ENCODE results near the gene NEUROD2. TPM values are rescaled to one million over a fixed set of nuclear protein-coding genes. Genes with fewer than 3 reads are reported as not detected.

The NEUROD2 gene
- 0.03 TPM in 1 of 5 replicates, not detected in the others for total RNA-seq (2022; extraction: Qiagen RNA extraction; ENCODE audit: low read depth)

GRCh38 chr17:39607851-39608130 is at the start of gene NEUROD2:
NEUROD2 (minus strand) TSS chr17:39607920; CDS start chr17:39606599, 1,321 bp downstream.

GRCh38 chr17:39636927-39637736 is 29.4 kb upstream of the NEUROD2 start, which contains the start of gene STARD3:
STARD3 (plus strand) TSS chr17:39637144; CDS start chr17:39653532, 16,388 bp downstream.

GRCh38 chr17:39626171-39627046 is 18.7 kb upstream of the NEUROD2 start, which contains the start of gene PPP1R1B:
PPP1R1B (plus strand) TSS chr17:39626952; CDS start chr17:39627393, 441 bp downstream.

Other genes with a start within 250 kb of the NEUROD2 start
- 7.5 to 9.4 TPM (median 8.7 TPM) in 5 replicates for gene FBXL20, start 206.3 kb downstream of the NEUROD2 start, total RNA-seq (2022; extraction: Qiagen RNA extraction; ENCODE audit: low read depth)
- gene MED1, start 156.7 kb downstream of the NEUROD2 start, total RNA-seq (2022; extraction: Qiagen RNA extraction; ENCODE audit: low read depth), result 27.1 to 38.2 TPM (median 33.3 TPM) in 5 replicates
- 34.5 to 41.9 TPM (median 38.5 TPM) in 5 replicates for gene CDK12, start 146.4 kb downstream of the NEUROD2 start, total RNA-seq (2022; extraction: Qiagen RNA extraction; ENCODE audit: low read depth)
- 0.03 TPM in 1 of 5 replicates, not detected in the others for gene PPP1R1B, start 19.0 kb upstream of the NEUROD2 start, total RNA-seq (2022; extraction: Qiagen RNA extraction; ENCODE audit: low read depth)
- gene STARD3, start 29.2 kb upstream of the NEUROD2 start, total RNA-seq (2022; extraction: Qiagen RNA extraction; ENCODE audit: low read depth), result 41.4 to 64.8 TPM (median 59.5 TPM) in 5 replicates
- gene TCAP, start 57.4 kb upstream of the NEUROD2 start, total RNA-seq (2022; extraction: Qiagen RNA extraction; ENCODE audit: low read depth), result 0.64 to 1.7 TPM (median 1.1 TPM) in 5 replicates
- not detected in 5 replicates for gene PNMT, start 60.5 kb upstream of the NEUROD2 start, total RNA-seq (2022; extraction: Qiagen RNA extraction; ENCODE audit: low read depth)
- gene PGAP3, start 80.1 kb upstream of the NEUROD2 start, total RNA-seq (2022; extraction: Qiagen RNA extraction; ENCODE audit: low read depth), result 6.7 to 8.9 TPM (median 7.8 TPM) in 5 replicates
- 28.0 to 38.1 TPM (median 32.9 TPM) in 5 replicates for gene ERBB2, start 92.1 kb upstream of the NEUROD2 start, total RNA-seq (2022; extraction: Qiagen RNA extraction; ENCODE audit: low read depth)
- 89.4 to 104 TPM (median 92.7 TPM) in 5 replicates for gene MIEN1, start 122.6 kb upstream of the NEUROD2 start, total RNA-seq (2022; extraction: Qiagen RNA extraction; ENCODE audit: low read depth)
- 4.1 to 7.6 TPM (median 6.6 TPM) in 5 replicates for gene GRB7, start 130.0 kb upstream of the NEUROD2 start, total RNA-seq (2022; extraction: Qiagen RNA extraction; ENCODE audit: low read depth)

All from A549 treated with CpdA at 1 μM for 4 hours (cell line).